ENCODE data around the gene NDRG2. TPM values are rescaled to one million over a fixed set of nuclear protein-coding genes. Genes with fewer than 3 reads are reported as not detected.
A peak's percentile ranks its signal among the peaks of the same experiment; 100 is the strongest.

Gene NDRG2
- total and polyA plus RNA-seq, 9 of the 15 experiments (the other 6 are each of a cell fraction or from before 2014, with no cell fraction given), result 10.1 to 105 (median 41.0) TPM

DNA sequence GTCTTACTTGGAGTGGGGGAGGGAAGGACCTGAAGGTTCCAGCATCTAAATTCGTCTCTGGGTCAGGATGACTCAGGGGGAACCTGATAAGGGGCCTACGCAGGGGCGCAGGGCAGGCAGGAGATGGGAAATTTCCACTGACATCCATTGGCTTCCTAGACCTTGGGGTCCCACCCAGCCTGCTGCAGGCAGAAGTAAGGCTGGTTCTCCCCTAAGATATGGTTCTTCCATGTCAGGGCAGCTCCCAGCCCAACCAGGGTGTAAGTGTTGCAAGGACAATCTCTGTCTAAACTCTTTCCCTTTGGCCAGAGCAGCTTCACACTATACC is 2.1 kb upstream of the NDRG2 start (continued):
- TF ChIP-seq, protein P1, sequence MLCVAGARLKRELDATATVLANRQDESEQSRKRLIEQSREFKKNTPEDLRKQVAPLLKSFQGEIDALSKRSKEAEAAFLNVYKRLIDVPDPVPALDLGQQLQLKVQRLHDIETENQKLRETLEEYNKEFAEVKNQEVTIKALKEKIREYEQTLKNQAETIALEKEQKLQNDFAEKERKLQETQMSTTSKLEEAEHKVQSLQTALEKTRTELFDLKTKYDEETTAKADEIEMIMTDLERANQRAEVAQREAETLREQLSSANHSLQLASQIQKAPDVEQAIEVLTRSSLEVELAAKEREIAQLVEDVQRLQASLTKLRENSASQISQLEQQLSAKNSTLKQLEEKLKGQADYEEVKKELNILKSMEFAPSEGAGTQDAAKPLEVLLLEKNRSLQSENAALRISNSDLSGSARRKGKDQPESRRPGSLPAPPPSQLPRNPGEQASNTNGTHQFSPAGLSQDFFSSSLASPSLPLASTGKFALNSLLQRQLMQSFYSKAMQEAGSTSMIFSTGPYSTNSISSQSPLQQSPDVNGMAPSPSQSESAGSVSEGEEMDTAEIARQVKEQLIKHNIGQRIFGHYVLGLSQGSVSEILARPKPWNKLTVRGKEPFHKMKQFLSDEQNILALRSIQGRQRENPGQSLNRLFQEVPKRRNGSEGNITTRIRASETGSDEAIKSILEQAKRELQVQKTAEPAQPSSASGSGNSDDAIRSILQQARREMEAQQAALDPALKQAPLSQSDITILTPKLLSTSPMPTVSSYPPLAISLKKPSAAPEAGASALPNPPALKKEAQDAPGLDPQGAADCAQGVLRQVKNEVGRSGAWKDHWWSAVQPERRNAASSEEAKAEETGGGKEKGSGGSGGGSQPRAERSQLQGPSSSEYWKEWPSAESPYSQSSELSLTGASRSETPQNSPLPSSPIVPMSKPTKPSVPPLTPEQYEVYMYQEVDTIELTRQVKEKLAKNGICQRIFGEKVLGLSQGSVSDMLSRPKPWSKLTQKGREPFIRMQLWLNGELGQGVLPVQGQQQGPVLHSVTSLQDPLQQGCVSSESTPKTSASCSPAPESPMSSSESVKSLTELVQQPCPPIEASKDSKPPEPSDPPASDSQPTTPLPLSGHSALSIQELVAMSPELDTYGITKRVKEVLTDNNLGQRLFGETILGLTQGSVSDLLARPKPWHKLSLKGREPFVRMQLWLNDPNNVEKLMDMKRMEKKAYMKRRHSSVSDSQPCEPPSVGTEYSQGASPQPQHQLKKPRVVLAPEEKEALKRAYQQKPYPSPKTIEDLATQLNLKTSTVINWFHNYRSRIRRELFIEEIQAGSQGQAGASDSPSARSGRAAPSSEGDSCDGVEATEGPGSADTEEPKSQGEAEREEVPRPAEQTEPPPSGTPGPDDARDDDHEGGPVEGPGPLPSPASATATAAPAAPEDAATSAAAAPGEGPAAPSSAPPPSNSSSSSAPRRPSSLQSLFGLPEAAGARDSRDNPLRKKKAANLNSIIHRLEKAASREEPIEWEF (CRISPR knock-in tag; IDR thresholded peaks at IDR 0.05), result no peak
- TF ChIP-seq, protein P2, sequence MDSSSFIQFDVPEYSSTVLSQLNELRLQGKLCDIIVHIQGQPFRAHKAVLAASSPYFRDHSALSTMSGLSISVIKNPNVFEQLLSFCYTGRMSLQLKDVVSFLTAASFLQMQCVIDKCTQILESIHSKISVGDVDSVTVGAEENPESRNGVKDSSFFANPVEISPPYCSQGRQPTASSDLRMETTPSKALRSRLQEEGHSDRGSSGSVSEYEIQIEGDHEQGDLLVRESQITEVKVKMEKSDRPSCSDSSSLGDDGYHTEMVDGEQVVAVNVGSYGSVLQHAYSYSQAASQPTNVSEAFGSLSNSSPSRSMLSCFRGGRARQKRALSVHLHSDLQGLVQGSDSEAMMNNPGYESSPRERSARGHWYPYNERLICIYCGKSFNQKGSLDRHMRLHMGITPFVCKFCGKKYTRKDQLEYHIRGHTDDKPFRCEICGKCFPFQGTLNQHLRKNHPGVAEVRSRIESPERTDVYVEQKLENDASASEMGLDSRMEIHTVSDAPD (CRISPR knock-in tag; IDR thresholded peaks at IDR 0.05), result no peak
- TF ChIP-seq, protein P3, sequence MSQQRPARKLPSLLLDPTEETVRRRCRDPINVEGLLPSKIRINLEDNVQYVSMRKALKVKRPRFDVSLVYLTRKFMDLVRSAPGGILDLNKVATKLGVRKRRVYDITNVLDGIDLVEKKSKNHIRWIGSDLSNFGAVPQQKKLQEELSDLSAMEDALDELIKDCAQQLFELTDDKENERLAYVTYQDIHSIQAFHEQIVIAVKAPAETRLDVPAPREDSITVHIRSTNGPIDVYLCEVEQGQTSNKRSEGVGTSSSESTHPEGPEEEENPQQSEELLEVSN (IDR thresholded peaks at IDR 0.05; ENCODE audit: borderline replicate concordance in 1 of 2, extremely low read depth in 1 of 2, insufficient read depth in 1 of 2, insufficient read length in 1 of 2, low read depth in 1 of 2, low read length in 1 of 2, poor library complexity in 1 of 2, severe bottlenecking in 1 of 2), result peak in 1 of 2 experiments; percentile 44
- no peak for TF ChIP-seq MCM7 (IDR thresholded peaks at IDR 0.05)
- peak; percentile 28; the same call in 1 of the 2 replicates for TF ChIP-seq ZNF316 (IDR thresholded peaks at IDR 0.05)
- TF ChIP-seq ZNF780A (CRISPR knock-in tag; IDR thresholded peaks at IDR 0.05), result no peak
- TF ChIP-seq TCFL5 (CRISPR knock-in tag; conservative IDR thresholded peaks at IDR 0.05), result no peak
- TF ChIP-seq SMARCB1 (IDR thresholded peaks at IDR 0.05; ENCODE audit: insufficient read length, low read depth), result no peak
- TF ChIP-seq, protein P4, sequence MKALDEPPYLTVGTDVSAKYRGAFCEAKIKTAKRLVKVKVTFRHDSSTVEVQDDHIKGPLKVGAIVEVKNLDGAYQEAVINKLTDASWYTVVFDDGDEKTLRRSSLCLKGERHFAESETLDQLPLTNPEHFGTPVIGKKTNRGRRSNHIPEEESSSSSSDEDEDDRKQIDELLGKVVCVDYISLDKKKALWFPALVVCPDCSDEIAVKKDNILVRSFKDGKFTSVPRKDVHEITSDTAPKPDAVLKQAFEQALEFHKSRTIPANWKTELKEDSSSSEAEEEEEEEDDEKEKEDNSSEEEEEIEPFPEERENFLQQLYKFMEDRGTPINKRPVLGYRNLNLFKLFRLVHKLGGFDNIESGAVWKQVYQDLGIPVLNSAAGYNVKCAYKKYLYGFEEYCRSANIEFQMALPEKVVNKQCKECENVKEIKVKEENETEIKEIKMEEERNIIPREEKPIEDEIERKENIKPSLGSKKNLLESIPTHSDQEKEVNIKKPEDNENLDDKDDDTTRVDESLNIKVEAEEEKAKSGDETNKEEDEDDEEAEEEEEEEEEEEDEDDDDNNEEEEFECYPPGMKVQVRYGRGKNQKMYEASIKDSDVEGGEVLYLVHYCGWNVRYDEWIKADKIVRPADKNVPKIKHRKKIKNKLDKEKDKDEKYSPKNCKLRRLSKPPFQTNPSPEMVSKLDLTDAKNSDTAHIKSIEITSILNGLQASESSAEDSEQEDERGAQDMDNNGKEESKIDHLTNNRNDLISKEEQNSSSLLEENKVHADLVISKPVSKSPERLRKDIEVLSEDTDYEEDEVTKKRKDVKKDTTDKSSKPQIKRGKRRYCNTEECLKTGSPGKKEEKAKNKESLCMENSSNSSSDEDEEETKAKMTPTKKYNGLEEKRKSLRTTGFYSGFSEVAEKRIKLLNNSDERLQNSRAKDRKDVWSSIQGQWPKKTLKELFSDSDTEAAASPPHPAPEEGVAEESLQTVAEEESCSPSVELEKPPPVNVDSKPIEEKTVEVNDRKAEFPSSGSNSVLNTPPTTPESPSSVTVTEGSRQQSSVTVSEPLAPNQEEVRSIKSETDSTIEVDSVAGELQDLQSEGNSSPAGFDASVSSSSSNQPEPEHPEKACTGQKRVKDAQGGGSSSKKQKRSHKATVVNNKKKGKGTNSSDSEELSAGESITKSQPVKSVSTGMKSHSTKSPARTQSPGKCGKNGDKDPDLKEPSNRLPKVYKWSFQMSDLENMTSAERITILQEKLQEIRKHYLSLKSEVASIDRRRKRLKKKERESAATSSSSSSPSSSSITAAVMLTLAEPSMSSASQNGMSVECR (CRISPR knock-in tag; IDR thresholded peaks at IDR 0.05), result no peak
- TF ChIP-seq, protein P5, sequence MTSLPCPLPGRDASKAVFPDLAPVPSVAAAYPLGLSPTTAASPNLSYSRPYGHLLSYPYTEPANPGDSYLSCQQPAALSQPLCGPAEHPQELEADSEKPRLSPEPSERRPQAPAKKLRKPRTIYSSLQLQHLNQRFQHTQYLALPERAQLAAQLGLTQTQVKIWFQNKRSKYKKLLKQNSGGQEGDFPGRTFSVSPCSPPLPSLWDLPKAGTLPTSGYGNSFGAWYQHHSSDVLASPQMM (CRISPR knock-in tag; IDR thresholded peaks at IDR 0.05), result no peak
- no peak for TF ChIP-seq DACH1 (IDR thresholded peaks at IDR 0.05; ENCODE audit: partially characterized antibody)

Measured in K562 (cell line).